ENCODE results near the gene RNF187.

DNA sequence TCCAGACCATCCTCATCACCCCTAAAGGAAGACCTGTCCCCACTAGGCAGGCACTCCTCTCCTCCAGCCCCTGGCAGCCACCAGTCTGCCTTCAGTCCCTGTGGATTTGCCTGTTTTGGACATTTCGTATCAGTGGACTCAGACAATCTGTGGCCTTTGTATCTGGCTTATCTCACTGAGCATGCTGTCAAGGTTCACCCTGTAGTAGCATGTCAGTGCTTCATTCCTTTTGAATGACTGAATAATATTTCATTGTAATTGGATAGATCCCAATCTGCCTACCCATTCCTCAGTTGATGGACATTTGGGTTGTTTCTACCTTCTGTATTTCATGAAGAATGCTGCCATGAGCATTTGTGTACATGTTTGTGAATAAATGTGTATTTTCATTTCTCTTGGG lies 32.9 kb upstream of the RNF187 start:
- TF ChIP-seq, protein P1, sequence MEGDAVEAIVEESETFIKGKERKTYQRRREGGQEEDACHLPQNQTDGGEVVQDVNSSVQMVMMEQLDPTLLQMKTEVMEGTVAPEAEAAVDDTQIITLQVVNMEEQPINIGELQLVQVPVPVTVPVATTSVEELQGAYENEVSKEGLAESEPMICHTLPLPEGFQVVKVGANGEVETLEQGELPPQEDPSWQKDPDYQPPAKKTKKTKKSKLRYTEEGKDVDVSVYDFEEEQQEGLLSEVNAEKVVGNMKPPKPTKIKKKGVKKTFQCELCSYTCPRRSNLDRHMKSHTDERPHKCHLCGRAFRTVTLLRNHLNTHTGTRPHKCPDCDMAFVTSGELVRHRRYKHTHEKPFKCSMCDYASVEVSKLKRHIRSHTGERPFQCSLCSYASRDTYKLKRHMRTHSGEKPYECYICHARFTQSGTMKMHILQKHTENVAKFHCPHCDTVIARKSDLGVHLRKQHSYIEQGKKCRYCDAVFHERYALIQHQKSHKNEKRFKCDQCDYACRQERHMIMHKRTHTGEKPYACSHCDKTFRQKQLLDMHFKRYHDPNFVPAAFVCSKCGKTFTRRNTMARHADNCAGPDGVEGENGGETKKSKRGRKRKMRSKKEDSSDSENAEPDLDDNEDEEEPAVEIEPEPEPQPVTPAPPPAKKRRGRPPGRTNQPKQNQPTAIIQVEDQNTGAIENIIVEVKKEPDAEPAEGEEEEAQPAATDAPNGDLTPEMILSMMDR (IDR thresholded peaks at IDR 0.05) = no peak
- no peak for TF ChIP-seq POLR2A (IDR thresholded peaks at IDR 0.05)
